ENCODE results near the gene KSR1. TPM values are rescaled to one million over a fixed set of nuclear protein-coding genes. Genes with fewer than 3 reads are reported as not detected.
"Not testable (repeated sequence)": the region's sequence is repeated elsewhere in the genome, so short reads cannot be mapped to it uniquely, and the experiment has no call there.

KSR1 gene
- total RNA-seq, 1 experiment from 2014 or later, result 4.5 TPM

- Mint-ChIP-seq H3K4me3 (ENCODE audit: low read depth, unreplicated experiment) (no peak overlapping the region), H3K4me1 (ENCODE audit: low read depth, unreplicated experiment) (peaks cover 27% of the 10 kb centered on the region), H3K27me3 (ENCODE audit: unreplicated experiment) (no peaks in the 10 kb centered on the region), H3K27ac (ENCODE audit: unreplicated experiment) (no peak overlapping the region), H3K9me3 (ENCODE audit: low read depth, unreplicated experiment) (peaks cover 8% of the 10 kb centered on the region), H3K36me3 (ENCODE audit: insufficient read depth, unreplicated experiment) (no peaks in the 10 kb centered on the region)
- CTCF ChIA-PET, result interaction anchor here (0.7 kb wide), 1 partner anchor 14 kb away, joined by 5 read pairs; no protein-coding TSS in a partner anchor
- BruUV-seq (replicated peaks), result no TSS peak
- TF ChIP-seq, protein P1, sequence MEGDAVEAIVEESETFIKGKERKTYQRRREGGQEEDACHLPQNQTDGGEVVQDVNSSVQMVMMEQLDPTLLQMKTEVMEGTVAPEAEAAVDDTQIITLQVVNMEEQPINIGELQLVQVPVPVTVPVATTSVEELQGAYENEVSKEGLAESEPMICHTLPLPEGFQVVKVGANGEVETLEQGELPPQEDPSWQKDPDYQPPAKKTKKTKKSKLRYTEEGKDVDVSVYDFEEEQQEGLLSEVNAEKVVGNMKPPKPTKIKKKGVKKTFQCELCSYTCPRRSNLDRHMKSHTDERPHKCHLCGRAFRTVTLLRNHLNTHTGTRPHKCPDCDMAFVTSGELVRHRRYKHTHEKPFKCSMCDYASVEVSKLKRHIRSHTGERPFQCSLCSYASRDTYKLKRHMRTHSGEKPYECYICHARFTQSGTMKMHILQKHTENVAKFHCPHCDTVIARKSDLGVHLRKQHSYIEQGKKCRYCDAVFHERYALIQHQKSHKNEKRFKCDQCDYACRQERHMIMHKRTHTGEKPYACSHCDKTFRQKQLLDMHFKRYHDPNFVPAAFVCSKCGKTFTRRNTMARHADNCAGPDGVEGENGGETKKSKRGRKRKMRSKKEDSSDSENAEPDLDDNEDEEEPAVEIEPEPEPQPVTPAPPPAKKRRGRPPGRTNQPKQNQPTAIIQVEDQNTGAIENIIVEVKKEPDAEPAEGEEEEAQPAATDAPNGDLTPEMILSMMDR (IDR thresholded peaks at IDR 0.05; ENCODE audit: unreplicated experiment), result no peak
- intact Hi-C loops (cut with micrococcal nuclease; ENCODE audit: unreplicated experiment), result loop anchor here (10.0 kb wide), 1 partner anchor 143 kb away; no protein-coding TSS in a partner anchor
- no peak for DNase-seq
These were observed 41.4 kb downstream of the KSR1 start for GRCh38 chr17:27497696-27498095.

DNA sequence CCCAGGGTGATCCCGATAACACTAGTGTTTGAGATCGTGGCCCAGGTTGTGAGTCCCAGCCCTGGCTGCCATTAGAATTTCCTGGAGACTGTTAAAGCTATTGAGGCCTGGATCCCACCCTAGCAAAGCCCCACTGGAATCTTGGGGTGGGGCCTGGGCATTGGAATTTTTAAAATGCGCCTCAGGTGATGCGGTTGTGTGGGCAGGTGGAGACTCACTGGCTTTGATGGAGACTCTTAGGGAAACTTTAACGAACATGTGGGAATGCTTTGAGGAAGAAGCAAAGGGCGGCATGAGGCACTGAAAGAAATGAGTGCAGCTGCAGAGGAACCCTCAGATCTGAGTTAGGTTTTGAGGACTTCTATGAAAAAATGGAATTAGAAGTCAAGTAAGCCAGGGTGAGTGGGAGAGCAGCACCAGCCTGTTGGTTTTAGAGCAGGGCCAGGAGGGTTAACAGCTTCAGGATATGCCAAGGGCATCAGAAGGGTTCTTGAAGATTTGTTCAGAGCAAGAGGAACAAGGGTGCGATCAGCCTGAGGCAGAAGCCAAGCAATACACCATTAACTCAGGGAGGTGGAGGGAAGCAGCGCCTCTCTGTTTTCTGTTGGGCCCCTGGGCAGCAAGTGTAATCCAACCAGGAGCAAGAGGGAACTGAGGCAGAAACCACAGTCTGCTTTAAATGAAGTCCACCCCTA lies 42.5 kb downstream of the KSR1 start:
- CTCF ChIA-PET, result no interaction called here
- no TSS peak for BruUV-seq (replicated peaks)
- H3K4me3 Mint-ChIP-seq (ENCODE audit: low read depth, unreplicated experiment), result no peak overlapping the region
- H3K27ac Mint-ChIP-seq (ENCODE audit: unreplicated experiment), result no peak overlapping the region
- peaks cover 8% of the 10 kb centered on the region for H3K9me3 Mint-ChIP-seq (ENCODE audit: low read depth, unreplicated experiment)
- intact Hi-C loops (cut with micrococcal nuclease; ENCODE audit: unreplicated experiment), result loop anchor here (10.0 kb wide), 1 partner anchor 144 kb away; no protein-coding TSS in a partner anchor
- no peak for DNase-seq
- no peaks in the 10 kb centered on the region for H3K36me3 Mint-ChIP-seq (ENCODE audit: insufficient read depth, unreplicated experiment)
- TF ChIP-seq, protein P1 (IDR thresholded peaks at IDR 0.05; ENCODE audit: unreplicated experiment), result no peak
- no peaks in the 10 kb centered on the region for H3K27me3 Mint-ChIP-seq (ENCODE audit: unreplicated experiment)
- H3K4me1 Mint-ChIP-seq (ENCODE audit: low read depth, unreplicated experiment), result peaks cover 25% of the 10 kb centered on the region

DNA sequence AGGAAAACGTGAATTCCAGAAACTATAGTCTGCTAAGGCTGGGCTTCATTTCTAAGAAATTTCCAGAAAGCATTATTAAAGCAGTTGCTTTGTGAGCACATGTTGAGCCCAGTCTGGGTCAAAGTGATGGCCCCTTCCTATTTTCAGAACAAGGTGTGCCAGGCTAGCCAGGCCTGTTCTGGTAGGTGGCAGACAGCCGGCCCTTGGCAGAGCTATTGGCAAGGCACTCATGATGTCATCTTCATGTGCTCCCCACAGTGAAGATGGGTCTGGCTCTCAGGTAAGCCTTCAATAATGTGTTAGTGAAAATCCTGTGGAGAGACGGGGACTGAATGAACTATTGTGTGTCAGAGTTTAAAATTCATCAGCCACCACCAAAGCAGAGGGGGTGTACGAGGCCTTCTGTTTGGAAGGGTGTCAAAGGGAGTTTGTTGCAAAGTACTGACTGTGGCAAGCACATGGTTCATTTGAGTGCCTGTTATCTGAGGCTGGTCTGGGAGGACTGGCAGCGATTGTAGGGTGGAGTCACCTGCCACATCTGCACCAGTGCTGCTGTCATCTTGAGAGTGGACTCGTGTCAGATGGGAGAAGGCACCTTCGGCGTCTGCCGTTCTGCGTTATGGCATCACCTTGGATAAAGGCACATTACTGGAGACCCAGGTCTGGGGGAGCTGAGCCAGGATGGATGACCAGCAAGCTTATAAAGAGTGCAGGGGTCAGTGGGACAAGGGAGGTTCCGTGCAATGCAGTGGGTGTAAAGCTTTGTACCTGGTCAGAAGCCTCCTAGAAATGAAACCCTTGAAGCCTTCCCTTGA lies 43.4 kb downstream of the KSR1 start:
- intact Hi-C loops (cut with micrococcal nuclease; ENCODE audit: unreplicated experiment), result loop anchor here (10.0 kb wide), 1 partner anchor 145 kb away; no protein-coding TSS in a partner anchor
- TF ChIP-seq, protein P1 (IDR thresholded peaks at IDR 0.05; ENCODE audit: unreplicated experiment), result no peak
- Mint-ChIP-seq H3K4me1 (ENCODE audit: low read depth, unreplicated experiment) (peaks cover 17% of the 10 kb centered on the region), H3K4me3 (ENCODE audit: low read depth, unreplicated experiment) (no peak overlapping the region), H3K36me3 (ENCODE audit: insufficient read depth, unreplicated experiment) (no peaks in the 10 kb centered on the region), H3K27me3 (ENCODE audit: unreplicated experiment) (no peaks in the 10 kb centered on the region), H3K9me3 (ENCODE audit: low read depth, unreplicated experiment) (peaks cover 8% of the 10 kb centered on the region), H3K27ac (ENCODE audit: unreplicated experiment) (no peak overlapping the region)
- DNase-seq, result no peak
- CTCF ChIA-PET, result no interaction called here
- no TSS peak for BruUV-seq (replicated peaks)

DNA sequence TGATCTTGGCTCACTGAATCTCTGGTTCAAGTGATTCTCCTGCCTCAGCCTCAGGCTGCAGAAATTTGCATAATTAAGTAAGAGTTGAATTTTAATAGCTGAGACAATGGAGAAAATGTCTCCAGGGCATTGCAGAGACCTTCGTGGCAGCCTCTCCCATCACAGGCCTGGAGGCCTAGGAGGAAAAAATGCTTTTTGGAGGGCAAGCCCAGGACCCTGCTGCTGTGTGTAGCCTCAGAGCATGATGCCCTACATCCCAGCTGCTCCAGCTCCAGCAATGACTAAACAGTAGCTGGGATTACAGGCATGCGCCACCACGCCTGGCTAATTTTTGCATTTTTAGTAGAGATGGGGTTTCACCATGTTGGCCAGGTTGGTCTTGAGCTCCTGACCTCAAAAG lies 45.1 kb downstream of the KSR1 start:
- H3K36me3 Mint-ChIP-seq (ENCODE audit: insufficient read depth, unreplicated experiment); intact Hi-C loops (cut with micrococcal nuclease; ENCODE audit: unreplicated experiment); H3K27me3 Mint-ChIP-seq (ENCODE audit: unreplicated experiment); H3K9me3 Mint-ChIP-seq (ENCODE audit: low read depth, unreplicated experiment); H3K27ac Mint-ChIP-seq (ENCODE audit: unreplicated experiment); CTCF ChIA-PET; DNase-seq; H3K4me3 Mint-ChIP-seq (ENCODE audit: low read depth, unreplicated experiment); BruUV-seq (replicated peaks): not testable (repeated sequence)
- H3K4me1 Mint-ChIP-seq (ENCODE audit: low read depth, unreplicated experiment), result peaks cover 16% of the 10 kb centered on the region
